Measurements from ENCODE around the gene SGPL1. TPM values are rescaled to one million over a fixed set of nuclear protein-coding genes. Genes with fewer than 3 reads are reported as not detected.

The SGPL1 gene
- total and polyA plus RNA-seq, 3 experiments from 2014 or later, result 17.8 to 64.4 (median 64.3) TPM

DNA sequence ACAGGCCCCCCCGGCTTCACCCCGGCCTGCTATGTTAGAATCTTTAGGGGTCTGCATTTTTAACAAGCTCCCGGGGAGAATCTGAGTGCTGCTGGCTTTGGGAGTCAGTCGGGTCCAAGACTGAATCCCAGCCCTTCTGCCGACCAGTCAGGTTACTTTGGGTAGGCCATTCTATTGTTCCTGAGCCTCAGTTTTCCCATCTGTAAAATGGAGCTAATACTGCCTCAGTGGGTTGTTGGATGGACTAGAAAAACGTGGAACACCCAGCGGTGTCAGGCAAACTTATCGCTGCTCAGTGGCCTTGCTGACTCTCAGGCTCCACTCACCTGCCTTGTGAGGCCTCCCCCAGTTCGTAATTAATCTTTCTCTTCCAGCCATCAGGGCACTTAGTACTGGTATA, 42.3 kb upstream of the SGPL1 start:
- DNase-seq, result no peak
- Histone ChIP-seq H3K9me3 (ENCODE audit: low read length) (no peaks in the 10 kb centered on the region), H3K27me3 (ENCODE audit: insufficient read depth, low read length, poor library complexity, severe bottlenecking) (no peaks in the 10 kb centered on the region), H3K27ac (ENCODE audit: low read depth, low read length) (no peak overlapping the region), H3K4me3 (ENCODE audit: low read length) (no peak overlapping the region), H3K36me3 (ENCODE audit: insufficient read depth, low read length) (no peaks in the 10 kb centered on the region), H3K4me1 (ENCODE audit: insufficient read depth, low read length) (no peaks in the 10 kb centered on the region)
- ChIA-PET POLR2A (no interaction called here), CTCF (interaction anchor here (0.9 kb wide), 1 partner anchor 312 kb away, joined by 3 read pairs; no protein-coding TSS in a partner anchor)
- no peak overlapping the region for H3K27ac Mint-ChIP-seq
- no peak overlapping the region for H3K4me3 Mint-ChIP-seq
- no peaks in the 10 kb centered on the region for H3K9me3 Mint-ChIP-seq
- H3K27me3 Mint-ChIP-seq, result no peaks in the 10 kb centered on the region
- H3K36me3 Mint-ChIP-seq, result no peaks in the 10 kb centered on the region
- H3K4me1 Mint-ChIP-seq, result no peaks in the 10 kb centered on the region

- no peak for DNase-seq
- Histone ChIP-seq H3K27ac (ENCODE audit: low read depth, low read length) (no peak overlapping the region), H3K4me1 (ENCODE audit: insufficient read depth, low read length) (no peaks in the 10 kb centered on the region), H3K9me3 (ENCODE audit: low read length) (no peaks in the 10 kb centered on the region), H3K36me3 (ENCODE audit: insufficient read depth, low read length) (no peaks in the 10 kb centered on the region), H3K4me3 (ENCODE audit: low read length) (no peak overlapping the region), H3K27me3 (ENCODE audit: insufficient read depth, low read length, poor library complexity, severe bottlenecking) (no peaks in the 10 kb centered on the region)
- no peak overlapping the region for H3K27ac Mint-ChIP-seq
- no peaks in the 10 kb centered on the region for H3K27me3 Mint-ChIP-seq
- CTCF ChIA-PET, result interaction anchor here (1.3 to 1.9 kb wide), 2 partner anchors 15 to 225 kb away, joined by 4 to 5 read pairs; no protein-coding TSS in a partner anchor
- H3K9me3 Mint-ChIP-seq, result no peaks in the 10 kb centered on the region
- H3K4me1 Mint-ChIP-seq, result no peaks in the 10 kb centered on the region
- POLR2A ChIA-PET, result no interaction called here
- H3K36me3 Mint-ChIP-seq, result no peaks in the 10 kb centered on the region
- no peak overlapping the region for H3K4me3 Mint-ChIP-seq
These were observed 41.6 kb upstream of the SGPL1 start for GRCh38 chr10:70773965-70774809.

DNA sequence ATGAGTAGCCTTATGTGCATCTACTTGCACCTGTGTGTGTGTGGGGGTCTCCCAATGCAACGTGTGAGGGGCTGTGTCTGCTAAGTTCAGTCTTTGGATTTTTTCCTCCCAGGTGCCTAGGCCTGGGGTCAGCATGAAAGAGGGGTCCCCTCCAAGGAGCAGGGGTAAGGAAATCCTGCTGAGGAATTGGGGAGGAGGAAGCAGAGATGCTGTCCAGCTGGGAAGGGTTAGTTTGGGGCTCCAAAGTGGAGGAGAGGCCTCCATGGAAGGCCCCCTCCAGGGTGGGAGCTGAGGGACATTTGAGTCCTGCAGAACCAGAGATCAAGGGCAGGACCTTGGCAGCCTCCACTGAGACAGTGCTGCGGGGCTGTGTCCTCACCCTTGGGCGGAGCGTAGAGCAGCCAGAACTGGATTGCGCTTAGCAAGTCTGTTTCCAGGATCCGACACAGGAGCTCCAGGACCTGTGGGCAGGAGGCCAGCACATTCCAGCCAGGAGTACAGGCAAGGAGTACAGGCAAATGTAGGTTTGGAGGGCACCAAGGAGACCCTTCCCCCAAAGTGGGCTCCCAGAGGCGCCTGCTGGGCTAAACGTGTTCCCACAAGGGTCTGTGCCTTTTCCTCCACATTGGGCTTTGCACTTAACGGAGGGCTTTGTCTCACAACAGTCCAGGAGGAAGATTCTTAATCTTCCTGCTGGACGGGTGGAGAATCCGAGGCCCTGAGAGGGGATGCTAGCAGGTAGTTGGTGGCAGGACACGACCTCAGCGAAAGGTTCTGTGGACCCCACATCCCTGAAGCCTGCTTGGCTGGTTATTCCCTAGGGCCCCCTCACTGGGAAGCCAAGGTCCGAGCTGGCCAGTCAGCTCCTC, 40.7 kb upstream of the SGPL1 start:
- CTCF ChIA-PET, result interaction anchor here (1.2 to 1.9 kb wide), 3 partner anchors 16 to 225 kb away, joined by 3 to 5 read pairs (median 4); no protein-coding TSS in a partner anchor
- Histone ChIP-seq H3K4me1 (ENCODE audit: insufficient read depth, low read length) (no peaks in the 10 kb centered on the region), H3K4me3 (ENCODE audit: low read length) (no peak overlapping the region), H3K27me3 (ENCODE audit: insufficient read depth, low read length, poor library complexity, severe bottlenecking) (no peaks in the 10 kb centered on the region), H3K27ac (ENCODE audit: low read depth, low read length) (no peak overlapping the region), H3K9me3 (ENCODE audit: low read length) (no peaks in the 10 kb centered on the region), H3K36me3 (ENCODE audit: insufficient read depth, low read length) (no peaks in the 10 kb centered on the region)
- Mint-ChIP-seq H3K27me3 (no peaks in the 10 kb centered on the region), H3K4me1 (no peaks in the 10 kb centered on the region), H3K36me3 (no peaks in the 10 kb centered on the region), H3K9me3 (no peaks in the 10 kb centered on the region), H3K27ac (no peak overlapping the region), H3K4me3 (no peak overlapping the region)
- no peak for DNase-seq
- POLR2A ChIA-PET, result no interaction called here

GRCh38 chr10:70775679-70776454, 39.9 kb upstream of the SGPL1 start:
- Mint-ChIP-seq H3K27me3 (no peaks in the 10 kb centered on the region), H3K4me1 (no peaks in the 10 kb centered on the region), H3K9me3 (no peaks in the 10 kb centered on the region), H3K36me3 (no peaks in the 10 kb centered on the region), H3K4me3 (no peak overlapping the region), H3K27ac (no peak overlapping the region)
- H3K36me3 ChIP-seq (ENCODE audit: insufficient read depth, low read length), result no peaks in the 10 kb centered on the region
- no peak overlapping the region for H3K27ac ChIP-seq (ENCODE audit: low read depth, low read length)
- no peaks in the 10 kb centered on the region for H3K4me1 ChIP-seq (ENCODE audit: insufficient read depth, low read length)
- no peak for DNase-seq
- H3K27me3 ChIP-seq (ENCODE audit: insufficient read depth, low read length, poor library complexity, severe bottlenecking), result no peaks in the 10 kb centered on the region
- POLR2A ChIA-PET, result no interaction called here
- H3K9me3 ChIP-seq (ENCODE audit: low read length), result no peaks in the 10 kb centered on the region
- no peak overlapping the region for H3K4me3 ChIP-seq (ENCODE audit: low read length)
- CTCF ChIA-PET, result interaction anchor here (1.2 to 1.9 kb wide), 2 partner anchors 217 to 226 kb away, joined by 3 to 5 read pairs; no protein-coding TSS in a partner anchor

GRCh38 chr10:70776455-70777005, 39.2 kb upstream of the SGPL1 start:
- H3K27ac ChIP-seq (ENCODE audit: low read depth, low read length), result no peak overlapping the region
- no peaks in the 10 kb centered on the region for H3K4me1 ChIP-seq (ENCODE audit: insufficient read depth, low read length)
- ChIA-PET CTCF (interaction anchor here (1.9 kb wide), 1 partner anchor 227 kb away, joined by 5 read pairs; no protein-coding TSS in a partner anchor), POLR2A (no interaction called here)
- H3K27me3 Mint-ChIP-seq, result no peaks in the 10 kb centered on the region
- no peak overlapping the region for H3K4me3 ChIP-seq (ENCODE audit: low read length)
- no peak overlapping the region for H3K4me3 Mint-ChIP-seq
- H3K4me1 Mint-ChIP-seq, result no peaks in the 10 kb centered on the region
- DNase-seq, result no peak
- no peaks in the 10 kb centered on the region for H3K9me3 ChIP-seq (ENCODE audit: low read length)
- no peaks in the 10 kb centered on the region for H3K27me3 ChIP-seq (ENCODE audit: insufficient read depth, low read length, poor library complexity, severe bottlenecking)
- H3K36me3 ChIP-seq (ENCODE audit: insufficient read depth, low read length), result no peaks in the 10 kb centered on the region
- H3K36me3 Mint-ChIP-seq, result no peaks in the 10 kb centered on the region
- no peaks in the 10 kb centered on the region for H3K9me3 Mint-ChIP-seq
- no peak overlapping the region for H3K27ac Mint-ChIP-seq

DNA sequence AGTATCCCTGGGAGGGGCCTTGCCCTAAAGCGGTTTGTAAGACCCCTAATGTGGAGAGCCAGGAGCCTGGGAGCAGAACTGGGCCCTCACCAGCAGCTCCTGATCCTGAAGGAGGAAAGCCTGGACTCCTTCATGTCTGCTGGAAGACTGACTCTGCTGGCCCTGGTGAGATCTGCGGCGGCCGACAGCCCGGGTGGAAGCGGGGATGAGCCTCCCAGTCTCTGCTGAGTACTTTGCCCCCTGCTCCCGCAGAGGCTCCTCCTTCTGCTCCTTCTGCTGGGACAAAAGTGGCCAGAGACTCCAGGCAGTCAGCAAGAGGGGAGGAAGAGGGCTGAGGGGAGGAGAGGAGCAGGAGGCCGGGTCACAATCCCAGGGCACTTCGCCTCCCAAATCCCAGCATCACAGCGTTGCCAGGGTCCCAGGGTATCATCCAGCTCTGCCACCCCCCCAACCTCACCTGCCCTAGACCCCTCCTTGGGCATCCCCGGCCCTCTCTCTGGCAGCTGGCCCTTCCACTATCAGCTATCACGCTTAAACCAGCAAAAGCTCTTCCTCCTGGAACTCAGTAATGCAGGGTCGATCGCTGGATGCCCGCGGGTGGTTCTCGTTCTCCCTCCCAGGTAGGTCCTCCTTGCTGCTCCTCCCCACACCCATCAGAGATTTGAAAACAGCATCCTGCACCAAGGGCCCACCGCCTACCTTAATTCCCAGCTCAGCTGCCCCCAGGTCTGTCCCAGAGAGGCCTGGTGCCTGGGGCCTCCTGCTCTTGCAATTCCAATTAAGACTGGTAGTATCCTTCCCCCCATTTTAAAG, 38.5 kb upstream of the SGPL1 start:
- Mint-ChIP-seq H3K27me3 (peaks cover 0 to 3% of the 10 kb centered on the region in 2 donors), H3K36me3 (no peaks in the 10 kb centered on the region), H3K4me1 (no peaks in the 10 kb centered on the region), H3K27ac (no peak overlapping the region), H3K9me3 (no peaks in the 10 kb centered on the region), H3K4me3 (no peak overlapping the region)
- Histone ChIP-seq H3K4me3 (ENCODE audit: low read length) (no peak overlapping the region), H3K27me3 (ENCODE audit: insufficient read depth, low read length, poor library complexity, severe bottlenecking) (no peaks in the 10 kb centered on the region), H3K9me3 (ENCODE audit: low read length) (no peaks in the 10 kb centered on the region), H3K4me1 (ENCODE audit: insufficient read depth, low read length) (no peaks in the 10 kb centered on the region), H3K27ac (ENCODE audit: low read depth, low read length) (no peak overlapping the region), H3K36me3 (ENCODE audit: insufficient read depth, low read length) (no peaks in the 10 kb centered on the region)
- ChIA-PET CTCF (no interaction called here), POLR2A (no interaction called here)
- no peak for DNase-seq

- Mint-ChIP-seq H3K27me3 (peaks cover 4 to 5% of the 10 kb centered on the region in 2 donors), H3K27ac (no peak overlapping the region), H3K4me1 (no peaks in the 10 kb centered on the region), H3K9me3 (no peaks in the 10 kb centered on the region), H3K4me3 (no peak overlapping the region), H3K36me3 (no peaks in the 10 kb centered on the region)
- Histone ChIP-seq H3K4me3 (ENCODE audit: low read length) (no peak overlapping the region), H3K9me3 (ENCODE audit: low read length) (no peaks in the 10 kb centered on the region), H3K36me3 (ENCODE audit: insufficient read depth, low read length) (no peaks in the 10 kb centered on the region), H3K27ac (ENCODE audit: low read depth, low read length) (no peak overlapping the region), H3K27me3 (ENCODE audit: insufficient read depth, low read length, poor library complexity, severe bottlenecking) (no peaks in the 10 kb centered on the region), H3K4me1 (ENCODE audit: insufficient read depth, low read length) (no peaks in the 10 kb centered on the region)
- POLR2A ChIA-PET, result no interaction called here
- CTCF ChIA-PET, result interaction anchor here (1.1 kb wide), 1 partner anchor 218 kb away, joined by 3 read pairs; no protein-coding TSS in a partner anchor
- no peak for DNase-seq
These were observed 37.4 kb upstream of the SGPL1 start for GRCh38 chr10:70778267-70778924.
